Measurements from ENCODE around the gene AEBP2.

AEBP2 gene

GRCh38 chr12:19539836-19540235 lies 100.5 kb downstream of the AEBP2 start:
- TF ChIP-seq FOXP2 (optimal IDR thresholded peaks at IDR 0.05; ENCODE audit: borderline replicate concordance, extremely low read depth, extremely low read length, insufficient read depth) (no peak), TAF1 (IDR thresholded peaks at IDR 0.05; ENCODE audit: borderline replicate concordance, insufficient read depth, low read length) (no peak), POLR2AphosphoS5 (IDR thresholded peaks at IDR 0.05; ENCODE audit: low read depth, low read length) (no peak), REST (IDR thresholded peaks at IDR 0.05; ENCODE audit: insufficient read depth in 1 of 2, low read depth in 2 of 2, low read length in 2 of 2) (no peak), SIN3A (IDR thresholded peaks at IDR 0.05; ENCODE audit: borderline replicate concordance, insufficient read depth, low read length) (no peak)

- TF ChIP-seq TAF1 (IDR thresholded peaks at IDR 0.05; ENCODE audit: borderline replicate concordance, insufficient read depth, low read length) (no peak), POLR2AphosphoS5 (IDR thresholded peaks at IDR 0.05; ENCODE audit: low read depth, low read length) (no peak), REST (IDR thresholded peaks at IDR 0.05; ENCODE audit: insufficient read depth in 1 of 2, low read depth in 2 of 2, low read length in 2 of 2) (no peak), FOXP2 (optimal IDR thresholded peaks at IDR 0.05; ENCODE audit: borderline replicate concordance, extremely low read depth, extremely low read length, insufficient read depth) (no peak), SIN3A (IDR thresholded peaks at IDR 0.05; ENCODE audit: borderline replicate concordance, insufficient read depth, low read length) (no peak)
Measured at GRCh38 chr12:19542606-19543005, 103.3 kb downstream of the AEBP2 start.

- TF ChIP-seq SIN3A (IDR thresholded peaks at IDR 0.05; ENCODE audit: borderline replicate concordance, insufficient read depth, low read length) (no peak), POLR2AphosphoS5 (IDR thresholded peaks at IDR 0.05; ENCODE audit: low read depth, low read length) (no peak), FOXP2 (optimal IDR thresholded peaks at IDR 0.05; ENCODE audit: borderline replicate concordance, extremely low read depth, extremely low read length, insufficient read depth) (no peak), TAF1 (IDR thresholded peaks at IDR 0.05; ENCODE audit: borderline replicate concordance, insufficient read depth, low read length) (no peak), REST (IDR thresholded peaks at IDR 0.05; ENCODE audit: insufficient read depth in 1 of 2, low read depth in 2 of 2, low read length in 2 of 2) (no peak)
Measured at GRCh38 chr12:19544353-19544752, 105.1 kb downstream of the AEBP2 start.

- TF ChIP-seq POLR2AphosphoS5 (IDR thresholded peaks at IDR 0.05; ENCODE audit: low read depth, low read length), result no peak
- TF ChIP-seq TAF1 (IDR thresholded peaks at IDR 0.05; ENCODE audit: borderline replicate concordance, insufficient read depth, low read length), result no peak
- no peak for TF ChIP-seq FOXP2 (optimal IDR thresholded peaks at IDR 0.05; ENCODE audit: borderline replicate concordance, extremely low read depth, extremely low read length, insufficient read depth)
- no peak for TF ChIP-seq REST (IDR thresholded peaks at IDR 0.05; ENCODE audit: insufficient read depth in 1 of 2, low read depth in 2 of 2, low read length in 2 of 2)
- no peak for TF ChIP-seq SIN3A (IDR thresholded peaks at IDR 0.05; ENCODE audit: borderline replicate concordance, insufficient read depth, low read length)
Measured at GRCh38 chr12:19545301-19545700, 106.0 kb downstream of the AEBP2 start.

- TF ChIP-seq SIN3A (IDR thresholded peaks at IDR 0.05; ENCODE audit: borderline replicate concordance, insufficient read depth, low read length), result no peak
- TF ChIP-seq TAF1 (IDR thresholded peaks at IDR 0.05; ENCODE audit: borderline replicate concordance, insufficient read depth, low read length), result no peak
- no peak for TF ChIP-seq FOXP2 (optimal IDR thresholded peaks at IDR 0.05; ENCODE audit: borderline replicate concordance, extremely low read depth, extremely low read length, insufficient read depth)
- TF ChIP-seq REST (IDR thresholded peaks at IDR 0.05; ENCODE audit: insufficient read depth in 1 of 2, low read depth in 2 of 2, low read length in 2 of 2), result no peak
- TF ChIP-seq POLR2AphosphoS5 (IDR thresholded peaks at IDR 0.05; ENCODE audit: low read depth, low read length), result no peak
Measured at GRCh38 chr12:19546027-19546426, 106.7 kb downstream of the AEBP2 start.
